Heart left ventricle (tissue), 13 donors: ENCODE data around the gene HCK.

ENCODE experiments used
- CTCF ChIP-seq, 12 donors: fragments of 200-600 bp; sonication (generic) in 4 of 12; IDR thresholded peaks; one replicate each; pipeline versions ENCODE4 v1.5.0 to v1.8.0; 2018 to 2022; ENCODE audit warnings: antibody characterized with exemption in 12 of 12, mild to moderate bottlenecking in 5 of 12
- POLR2A ChIP-seq, 2 donors: fragments of 450-650 bp; IDR thresholded peaks; one replicate each; pipeline ENCODE4 v1.6.1; 2017; ENCODE audit warnings: antibody characterized with exemption in 2 of 2, mild to moderate bottlenecking in 2 of 2, moderate library complexity in 2 of 2
- donor health status: ischemic (EF 13 %, LVEDD 7.1; RV severe dilation, severe dysfunction).
- donor health status: DM: no; HTN: yes; CAD: no.
- donor health status: DM: no; HTN: no; CAD: no.
- donor health status: ischemic (EF 25% LVEDD 6.9; RV normal size, moderate dysfunction).
- donor health status: ischemic (EF 25% LVEDD 5.7; RV mildly dilated, moderate dysfunction).
- donor health status: ischemic (EF 35%, LVEDD 5.7; RV mildly dilated, moderate dysfunction).
- donor health status: nonischemic (EF 11% LVEDD 7.7; RV severe dilation, severe dysfunction).
- donor health status: DM: yes; HTN: yes; CAD: no.
- donor health status: PGD.
- donor health status: ischemic (EF 29% LVEDD 5.4; RV normal size, mild dysfunction).
- donor health status: nonischemic (EF 23%, LVEDD 6.1; RV moderate dilation, normal function).

- TF ChIP-seq POLR2A (IDR thresholded peaks at IDR 0.05) (no peak), CTCF (IDR thresholded peaks at IDR 0.05) (no peak)
Measured at GRCh38 chr20:32139947-32140346, 87.9 kb downstream of the HCK start.
